Keratinocyte (primary cell): Measurements from ENCODE around the gene TMEM150B. TPM values are rescaled to one million over a fixed set of nuclear protein-coding genes. Genes with fewer than 3 reads are reported as not detected.

ENCODE experiments used
- DNase-seq: peaks from one replicate; pipeline ENCODE4 v3.0.0-alpha.2; 2011; ENCODE audit warnings: low read depth, missing footprints, low spot score
- FAIRE-seq: peaks from 2 replicates; lab custom pipeline; 2011; peaks lifted over from hg19 to GRCh38; lab: Jason Lieb, UNC
- H2AFZ ChIP-seq: 2 replicates; pipeline ENCODE4 v1.6.0; 2012; ENCODE audit warnings: low read length, control low read depth, inconsistent platforms; ENCODE audit not compliant: control insufficient read depth
- H3K27ac ChIP-seq: 2 replicates; pipeline ENCODE4 v1.5.1; 2011; ENCODE audit warnings: low read length; ENCODE audit not compliant: control insufficient read depth, insufficient read depth
- H3K27me3 ChIP-seq: 3 replicates; pipeline ENCODE4 v1.6.0; 2011; ENCODE audit warnings: low read length; ENCODE audit not compliant: control insufficient read depth, insufficient read depth; ENCODE audit errors: extremely low read depth
- H3K36me3 ChIP-seq, 2 experiments: 2 replicates in 1 of 2; 3 replicates in 1 of 2; pipeline ENCODE4 v1.5.1; 2011; ENCODE audit warnings: low read length in 2 of 2, mild to moderate bottlenecking in 1 of 2; ENCODE audit not compliant: control insufficient read depth in 2 of 2, insufficient read depth in 2 of 2; ENCODE audit errors: extremely low read depth in 1 of 2
- H3K4me1 ChIP-seq: 3 replicates; pipeline ENCODE4 v1.5.1; 2011; ENCODE audit warnings: low read length; ENCODE audit not compliant: control insufficient read depth, insufficient read depth; ENCODE audit errors: extremely low read depth
- H3K4me2 ChIP-seq: 3 replicates; pipeline ENCODE4 v1.6.0; 2011; ENCODE audit warnings: low read depth, low read length; ENCODE audit not compliant: control insufficient read depth, insufficient read depth; ENCODE audit errors: extremely low read depth
- H3K4me3 ChIP-seq, 3 experiments: fragments of 200-600 bp in 1 of 3; sonication (generic) in 1 of 3; 2 replicates in 2 of 3; 3 replicates in 1 of 3; pipeline ENCODE4 v1.5.1; 2011 to 2016; ENCODE audit warnings: low read length in 3 of 3, mild to moderate bottlenecking in 3 of 3, control low read depth in 2 of 3, inconsistent platforms in 1 of 3, low read depth in 1 of 3, mixed read lengths in 1 of 3, mixed run types in 1 of 3, moderate library complexity in 1 of 3; ENCODE audit not compliant: control insufficient read depth in 2 of 3, insufficient read depth in 2 of 3; ENCODE audit errors: extremely low read depth in 1 of 3
- H3K79me2 ChIP-seq: 2 replicates; pipeline ENCODE4 v1.6.0; 2012; ENCODE audit warnings: low read length; ENCODE audit not compliant: control insufficient read depth, insufficient read depth
- H3K9ac ChIP-seq: 3 replicates; pipeline ENCODE4 v1.6.0; 2011; ENCODE audit warnings: low read length; ENCODE audit not compliant: control insufficient read depth, insufficient read depth; ENCODE audit errors: extremely low read depth
- H3K9me1 ChIP-seq: 3 replicates; pipeline ENCODE4 v1.6.0; 2011; ENCODE audit warnings: low read length; ENCODE audit not compliant: control insufficient read depth, insufficient read depth; ENCODE audit errors: extremely low read depth
- H3K9me3 ChIP-seq: 2 replicates; pipeline ENCODE4 v1.5.1; 2012; ENCODE audit warnings: low read depth, low read length; ENCODE audit not compliant: control insufficient read depth
- H4K20me1 ChIP-seq: 3 replicates; pipeline ENCODE4 v1.6.0; 2011; ENCODE audit warnings: low read length; ENCODE audit not compliant: control insufficient read depth, insufficient read depth; ENCODE audit errors: extremely low read depth
- EZH2 ChIP-seq: IDR thresholded peaks from one replicate; pipeline ENCODE4 v1.6.1; 2012; ENCODE audit warnings: inconsistent platforms, mild to moderate bottlenecking, low read length, moderate library complexity
- dilution Hi-C: fragments of 300-500 bp; cut with MboI; formaldehyde crosslinking; loops from one replicate; pipeline ENCODE4 v1.7.0; 2020; ENCODE audit warnings: low sequenced_read_pairs; ENCODE audit not compliant: extremely low pct_ligation_motif_present
- polyA plus RNA-seq, 5 experiments: library from polyadenylated mRNA; depleted of rRNA in 3 of 5; stranded (reverse) in 3 of 5; stranded (forward) in 1 of 5; unstranded in 1 of 5; fragments of >200 nt; gene quantifications; 1 replicate in 1 of 5; 2 replicates in 3 of 5; 3 replicates in 1 of 5; pipeline versions ENCODE4 v1.2.1 to v1.2.3, GENCODE V29; 2011 to 2012; ENCODE audit warnings: missing spikeins in 2 of 5, low read depth in 1 of 5, low replicate concordance in 1 of 5
- TF ChIP-seq, protein P1 (sequence below), 3 experiments: IDR thresholded peaks in 1 of 3; conservative IDR thresholded peaks in 1 of 3; optimal IDR thresholded peaks in 1 of 3; 2 replicates in 2 of 3; 3 replicates in 1 of 3; pipeline versions ENCODE3 to v1.5.1; 2011; ENCODE audit warnings: low read length in 3 of 3, mild to moderate bottlenecking in 3 of 3, moderate library complexity in 2 of 3, control low read depth in 1 of 3, inconsistent platforms in 1 of 3; ENCODE audit not compliant: insufficient read depth in 2 of 3; ENCODE audit errors: extremely low read depth in 1 of 3

TMEM150B gene
- polyA plus RNA-seq, 1 donor (not counting 4 experiments of a cell fraction or from before 2014, with no cell fraction given): not detected

DNA sequence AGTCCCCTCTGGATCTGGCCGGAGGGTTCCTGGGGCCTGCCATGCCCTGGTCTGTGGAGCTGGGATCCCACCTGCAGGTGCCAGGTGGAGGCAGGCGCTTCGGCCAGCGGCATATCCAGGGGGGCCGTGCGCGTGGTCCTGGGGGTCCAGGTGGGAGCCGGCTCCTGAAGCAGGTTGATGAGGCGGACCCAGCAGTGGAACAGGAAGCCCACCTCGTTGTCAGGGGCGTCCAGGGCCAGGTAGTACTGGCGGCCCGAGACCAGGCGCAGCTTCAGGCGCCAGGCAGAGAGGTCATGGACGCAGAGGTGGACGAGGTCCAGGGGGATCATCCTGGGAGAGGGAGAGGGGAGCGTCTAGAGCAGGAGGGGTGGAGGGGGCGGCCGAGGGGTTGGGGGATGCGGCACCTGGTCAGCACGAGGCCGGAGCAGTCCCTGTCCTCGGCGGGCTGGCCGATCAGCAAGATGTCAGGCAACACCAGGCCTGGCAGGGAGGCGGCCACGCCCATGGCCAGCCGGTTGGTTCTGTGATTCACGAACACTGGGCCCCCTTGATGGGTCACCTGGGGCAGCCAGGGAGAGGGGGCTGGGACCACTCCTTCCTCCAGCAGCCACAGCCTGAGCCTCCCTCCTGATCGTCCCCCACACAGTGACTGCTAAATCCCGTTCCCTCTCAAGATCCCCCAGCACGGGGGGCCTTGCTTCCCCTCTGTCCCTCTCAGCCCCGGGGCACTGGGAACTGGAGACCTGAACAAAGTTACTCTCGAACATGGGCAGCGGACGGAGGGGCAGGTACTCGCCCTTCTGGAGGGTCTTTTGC, 37.2 kb upstream of the TMEM150B start:
- no peak for FAIRE-seq
- dilution Hi-C loops: no loop called here

DNA sequence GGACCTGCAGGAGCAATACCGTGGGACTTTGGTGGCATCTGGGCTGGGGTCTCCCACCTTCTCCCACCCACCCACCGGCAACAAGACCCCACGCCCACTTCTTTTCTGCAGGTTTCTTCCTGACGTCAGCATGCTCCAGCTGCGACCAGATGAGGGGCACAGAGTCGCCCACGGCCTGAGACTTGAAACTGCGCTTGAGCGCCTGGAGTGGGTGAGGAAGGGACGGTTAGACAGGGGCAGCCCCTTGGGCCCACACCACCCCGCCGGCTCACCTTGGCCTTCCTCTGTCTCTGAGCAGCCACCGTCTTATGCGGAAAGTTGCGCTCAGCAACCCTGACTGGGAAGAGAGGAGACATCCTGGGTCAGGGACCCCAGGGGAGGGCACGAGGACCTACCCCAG, 35.8 kb upstream of the TMEM150B start:
- H3K4me3 ChIP-seq: no peak overlapping the region
- H3K36me3 ChIP-seq: no peaks in the 10 kb centered on the region

More for the DNA sequence above, 37.2 kb upstream of the TMEM150B start:
- H3K79me2 ChIP-seq: no peaks in the 10 kb centered on the region
- no peak overlapping the region for H3K4me2 ChIP-seq
- no peaks in the 10 kb centered on the region for H3K4me1 ChIP-seq
- H3K9ac ChIP-seq: no peak overlapping the region
- no peak for DNase-seq
- no peaks in the 10 kb centered on the region for H3K9me3 ChIP-seq
- no peaks in the 10 kb centered on the region for H3K9me1 ChIP-seq
- peaks cover 2% of the 10 kb centered on the region for H3K27me3 ChIP-seq
- H3K36me3 ChIP-seq: no peaks in the 10 kb centered on the region
- no peak overlapping the region for H2AFZ ChIP-seq
- no peak overlapping the region for H3K27ac ChIP-seq
- TF ChIP-seq, protein P1, sequence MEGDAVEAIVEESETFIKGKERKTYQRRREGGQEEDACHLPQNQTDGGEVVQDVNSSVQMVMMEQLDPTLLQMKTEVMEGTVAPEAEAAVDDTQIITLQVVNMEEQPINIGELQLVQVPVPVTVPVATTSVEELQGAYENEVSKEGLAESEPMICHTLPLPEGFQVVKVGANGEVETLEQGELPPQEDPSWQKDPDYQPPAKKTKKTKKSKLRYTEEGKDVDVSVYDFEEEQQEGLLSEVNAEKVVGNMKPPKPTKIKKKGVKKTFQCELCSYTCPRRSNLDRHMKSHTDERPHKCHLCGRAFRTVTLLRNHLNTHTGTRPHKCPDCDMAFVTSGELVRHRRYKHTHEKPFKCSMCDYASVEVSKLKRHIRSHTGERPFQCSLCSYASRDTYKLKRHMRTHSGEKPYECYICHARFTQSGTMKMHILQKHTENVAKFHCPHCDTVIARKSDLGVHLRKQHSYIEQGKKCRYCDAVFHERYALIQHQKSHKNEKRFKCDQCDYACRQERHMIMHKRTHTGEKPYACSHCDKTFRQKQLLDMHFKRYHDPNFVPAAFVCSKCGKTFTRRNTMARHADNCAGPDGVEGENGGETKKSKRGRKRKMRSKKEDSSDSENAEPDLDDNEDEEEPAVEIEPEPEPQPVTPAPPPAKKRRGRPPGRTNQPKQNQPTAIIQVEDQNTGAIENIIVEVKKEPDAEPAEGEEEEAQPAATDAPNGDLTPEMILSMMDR (optimal IDR thresholded peaks at IDR 0.05 in 1 of 3, IDR thresholded peaks at IDR 0.05 in 1 of 3, conservative IDR thresholded peaks at IDR 0.05 in 1 of 3; ENCODE audit: extremely low read depth in 1 of 3, insufficient read depth in 2 of 3, low read length in 3 of 3): no peak
- no peak for TF ChIP-seq EZH2
- H3K4me3 ChIP-seq: no peak overlapping the region
- no peaks in the 10 kb centered on the region for H4K20me1 ChIP-seq

More for the DNA sequence above, 35.8 kb upstream of the TMEM150B start:
- Histone ChIP-seq H3K4me1 (no peaks in the 10 kb centered on the region), H3K9ac (no peak overlapping the region), H3K9me1 (no peaks in the 10 kb centered on the region), H3K9me3 (no peaks in the 10 kb centered on the region), H3K4me2 (no peak overlapping the region), H3K27ac (no peak overlapping the region), H3K79me2 (no peaks in the 10 kb centered on the region), H4K20me1 (no peaks in the 10 kb centered on the region), H3K27me3 (peaks cover 4% of the 10 kb centered on the region), H2AFZ (no peak overlapping the region)
- dilution Hi-C loops: no loop called here
- no peak for TF ChIP-seq EZH2
- TF ChIP-seq, protein P1 (optimal IDR thresholded peaks at IDR 0.05 in 1 of 3, IDR thresholded peaks at IDR 0.05 in 1 of 3, conservative IDR thresholded peaks at IDR 0.05 in 1 of 3; ENCODE audit: extremely low read depth in 1 of 3, insufficient read depth in 2 of 3, low read length in 3 of 3): no peak
- FAIRE-seq: no peak
- no peak for DNase-seq
